ENCODE results near the gene GRK3.

GRK3 gene

DNA sequence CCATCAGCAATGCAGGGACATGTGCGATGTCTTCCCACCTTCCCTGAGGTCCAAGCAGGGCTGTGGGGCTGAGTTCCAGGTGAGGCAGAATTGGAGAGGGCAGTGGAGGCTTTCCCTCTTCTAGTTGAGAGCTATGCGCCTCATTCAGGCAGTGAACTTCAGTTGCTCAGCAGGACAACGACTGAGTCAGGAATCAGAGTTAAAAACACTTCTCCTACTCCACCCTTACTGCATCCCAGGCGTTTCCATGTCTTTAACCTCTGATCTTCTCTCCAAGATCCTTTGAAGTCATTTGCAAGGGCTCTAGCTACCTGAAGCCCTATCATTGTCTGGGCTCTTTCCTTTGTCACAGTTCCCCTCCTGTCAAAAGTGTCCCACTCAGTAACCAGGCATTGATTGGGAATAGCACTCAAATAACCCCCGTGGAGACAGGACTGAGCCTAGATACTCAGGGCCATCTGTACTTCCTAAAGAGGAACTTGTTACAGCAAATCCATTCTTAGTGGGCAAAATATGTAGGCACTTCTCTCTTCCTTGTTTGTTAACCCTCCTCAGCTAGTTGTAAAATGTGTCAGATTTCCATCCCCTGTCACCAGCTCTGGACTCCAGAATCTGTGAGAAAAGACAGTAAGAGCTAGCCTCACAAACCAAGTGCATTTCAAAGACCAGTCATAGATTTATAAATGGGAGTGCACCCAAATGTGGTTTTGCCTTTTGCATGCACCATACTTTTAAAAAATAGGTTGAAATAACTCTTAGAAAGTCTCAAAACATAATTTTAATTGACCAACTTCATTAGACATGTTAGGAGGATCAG is 105.0 kb downstream of the GRK3 start:
- no peak for DNase-seq

DNA sequence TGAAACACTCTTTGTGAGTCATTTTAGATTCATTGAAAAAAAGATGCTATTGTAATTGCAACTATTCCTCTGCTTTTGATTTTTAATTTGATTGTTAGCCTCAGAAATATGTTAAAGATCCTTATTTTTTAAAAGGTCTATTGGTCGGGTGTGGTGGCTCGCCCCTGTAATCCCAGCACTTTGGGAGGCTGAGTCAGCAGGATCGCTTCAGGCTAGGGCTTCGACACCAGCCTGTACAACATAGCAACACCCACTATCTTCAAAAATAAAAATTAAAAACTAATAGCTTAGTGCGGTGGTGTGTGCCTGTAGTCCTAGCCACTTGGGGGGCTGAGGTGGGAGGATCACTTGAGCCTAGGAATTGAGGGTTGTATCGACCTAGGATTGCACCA is 105.6 kb downstream of the GRK3 start:
- DNase-seq: no peak

DNA sequence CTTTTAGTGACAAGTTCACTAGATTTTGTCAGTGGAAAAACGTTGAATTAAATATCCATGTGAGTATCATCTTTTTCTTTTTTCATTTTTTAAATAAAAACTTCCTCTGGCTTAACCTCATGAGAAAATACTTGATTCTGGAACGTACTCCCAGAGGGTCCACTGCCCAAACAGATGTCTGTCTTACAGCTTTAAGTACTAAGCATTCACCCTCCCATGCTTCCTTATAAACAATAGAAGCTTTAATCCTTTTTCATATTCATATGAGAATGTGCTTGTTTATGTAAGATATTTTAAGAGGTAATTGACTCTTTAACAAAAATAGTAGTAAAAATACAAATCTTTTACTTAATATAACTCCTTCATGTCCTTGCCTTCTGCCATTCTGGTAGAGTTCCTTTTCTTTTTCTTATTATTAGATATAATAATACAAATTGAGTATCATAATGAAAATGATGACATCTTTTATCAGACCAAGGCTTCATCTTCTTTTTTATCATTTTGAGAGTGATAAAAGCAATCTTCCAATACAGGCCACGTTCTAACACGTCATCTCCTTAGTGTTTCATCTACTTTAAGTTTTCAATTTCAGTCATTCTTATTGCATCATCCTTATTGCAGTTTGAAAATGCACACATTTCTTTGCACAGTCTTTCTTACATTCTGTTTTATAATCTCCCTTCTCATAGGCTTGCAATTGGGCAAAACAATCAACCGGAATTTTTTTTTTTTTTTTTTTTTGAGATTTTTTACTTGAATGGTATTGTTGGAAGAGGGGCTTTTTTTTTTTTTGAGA is 108.0 kb downstream of the GRK3 start:
- no peak for DNase-seq

DNA sequence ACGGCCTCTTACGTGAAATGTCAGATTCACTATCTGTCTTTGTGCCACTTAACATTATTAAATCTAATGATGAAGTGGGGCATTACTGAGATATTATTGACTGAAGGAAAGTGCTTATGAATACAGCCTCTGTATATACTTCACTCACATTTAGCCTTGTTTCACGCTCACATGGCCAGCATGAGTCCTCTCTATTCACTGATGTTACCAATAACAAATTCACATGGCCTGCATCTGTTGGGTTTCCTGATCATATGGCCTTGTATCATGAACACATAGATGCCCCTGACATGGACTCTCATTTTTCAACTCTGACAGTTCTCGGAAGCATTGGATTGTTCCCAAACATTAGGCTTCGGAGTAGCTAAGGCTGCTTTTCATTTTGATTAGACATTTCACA is 109.2 kb downstream of the GRK3 start:
- no peak for DNase-seq

DNA sequence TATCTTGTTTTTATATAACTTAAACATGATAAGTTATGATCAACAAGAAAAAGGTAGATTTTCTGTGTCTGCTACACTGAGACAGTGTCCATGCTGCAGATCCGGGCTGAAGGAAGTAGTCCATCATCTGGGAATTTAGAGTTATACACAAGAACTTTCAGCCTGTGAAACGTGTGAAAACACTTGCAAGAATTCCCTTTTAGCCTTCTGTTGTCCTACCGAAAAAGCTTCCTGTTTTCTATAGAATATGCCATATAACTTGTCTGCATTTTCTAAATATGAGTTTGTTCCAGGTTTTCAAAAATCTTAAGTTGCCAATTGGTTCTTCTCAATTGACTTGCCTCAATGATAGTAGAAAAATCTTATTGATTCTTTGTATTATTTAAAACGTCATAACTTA is 113.2 kb downstream of the GRK3 start:
- DNase-seq: no peak

DNA sequence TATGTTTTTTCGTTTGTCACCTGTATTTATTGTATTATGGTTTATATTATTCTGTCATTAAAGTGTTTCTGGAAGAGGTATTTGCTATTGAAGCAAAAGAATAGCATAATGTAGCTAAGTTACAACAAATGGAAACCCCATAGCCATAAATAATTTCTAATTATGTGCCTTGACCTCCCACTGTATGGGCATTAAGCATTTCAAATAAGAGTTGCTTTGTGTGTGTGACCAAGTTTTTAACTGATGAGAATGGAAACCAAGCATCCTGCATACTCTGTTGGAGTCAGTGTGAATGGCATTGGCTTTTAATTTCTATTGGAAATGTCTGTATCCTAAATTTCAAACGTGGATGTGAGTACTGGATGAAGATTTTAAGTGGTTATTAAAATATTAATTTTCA is 115.6 kb downstream of the GRK3 start:
- DNase-seq: no peak

DNA sequence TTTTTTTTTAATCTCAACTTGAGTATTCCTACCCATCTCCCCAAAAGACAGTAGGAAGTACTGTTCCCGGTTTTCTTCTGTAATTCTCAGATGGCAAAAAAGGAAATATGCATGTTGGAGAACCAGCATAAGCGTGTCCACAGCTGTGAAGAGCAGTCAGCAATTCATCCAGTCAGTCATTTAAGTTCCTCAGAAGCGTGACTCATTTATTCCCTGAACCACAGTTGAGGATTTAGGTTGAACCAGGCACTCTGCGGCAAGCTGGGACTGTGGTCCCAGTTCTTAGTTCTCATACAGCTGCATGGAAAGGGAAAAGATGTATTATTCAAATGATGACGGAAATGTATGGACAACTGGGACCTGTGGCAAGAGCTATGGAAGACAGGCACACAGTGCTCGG is 116.5 kb downstream of the GRK3 start:
- no peak for DNase-seq

DNA sequence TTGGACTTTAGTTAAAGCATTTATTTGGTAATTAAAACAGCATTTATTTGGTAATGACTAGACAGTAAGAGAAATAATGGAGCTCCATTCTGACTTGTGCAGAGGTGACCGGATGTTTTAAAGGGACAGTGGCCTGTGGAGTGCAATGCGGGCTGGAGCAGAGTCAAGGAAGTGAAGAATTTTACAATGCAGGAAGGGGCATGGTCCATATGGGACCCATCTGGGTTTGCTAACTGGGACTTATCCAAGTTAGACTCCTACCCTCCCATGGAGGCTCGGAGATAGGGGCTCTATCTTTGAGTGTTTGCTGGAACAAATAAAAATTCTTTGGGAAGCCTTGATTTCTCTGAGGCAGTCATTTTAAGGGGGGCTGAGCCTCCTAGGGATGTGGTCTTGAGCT is 117.6 kb downstream of the GRK3 start:
- DNase-seq: no peak

DNA sequence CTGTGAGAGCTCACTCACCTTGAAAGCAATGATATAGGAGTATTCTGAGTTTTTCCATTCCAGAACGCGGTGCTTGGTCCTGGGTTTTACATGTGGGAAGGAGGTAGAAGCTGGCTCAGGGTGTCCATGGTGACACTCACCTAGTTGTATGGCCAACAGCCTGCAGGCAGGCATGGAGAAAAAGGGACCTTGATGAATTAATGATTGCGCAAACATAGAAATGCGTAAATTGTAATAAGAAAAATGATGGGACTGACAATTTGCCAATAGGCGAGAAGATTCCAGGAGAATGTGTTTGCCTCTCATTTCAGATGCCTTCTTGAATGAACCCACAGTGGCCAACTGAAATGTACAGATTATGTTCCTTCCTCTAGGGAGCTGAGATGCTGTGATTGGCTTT is 124.2 kb downstream of the GRK3 start:
- DNase-seq: no peak

DNA sequence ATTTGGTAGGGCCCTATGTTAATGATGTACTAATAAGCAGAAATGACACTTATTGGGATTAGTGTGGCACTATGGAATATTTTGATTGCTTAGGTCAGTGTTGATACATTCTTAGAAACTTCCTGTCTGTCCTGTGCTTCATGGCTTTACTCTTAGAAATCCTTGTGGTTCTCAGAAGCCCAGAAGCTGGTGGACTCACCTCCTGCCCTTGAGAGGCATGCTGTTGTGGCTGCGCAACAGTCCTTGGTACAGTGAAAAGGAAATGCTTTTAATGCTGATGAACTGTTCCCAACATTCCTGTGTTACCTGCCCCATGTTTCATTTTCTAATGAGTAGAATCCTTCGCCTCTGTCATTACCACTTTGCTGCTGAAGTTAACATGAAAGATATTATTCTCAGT is 125.2 kb downstream of the GRK3 start:
- DNase-seq: no peak

DNA sequence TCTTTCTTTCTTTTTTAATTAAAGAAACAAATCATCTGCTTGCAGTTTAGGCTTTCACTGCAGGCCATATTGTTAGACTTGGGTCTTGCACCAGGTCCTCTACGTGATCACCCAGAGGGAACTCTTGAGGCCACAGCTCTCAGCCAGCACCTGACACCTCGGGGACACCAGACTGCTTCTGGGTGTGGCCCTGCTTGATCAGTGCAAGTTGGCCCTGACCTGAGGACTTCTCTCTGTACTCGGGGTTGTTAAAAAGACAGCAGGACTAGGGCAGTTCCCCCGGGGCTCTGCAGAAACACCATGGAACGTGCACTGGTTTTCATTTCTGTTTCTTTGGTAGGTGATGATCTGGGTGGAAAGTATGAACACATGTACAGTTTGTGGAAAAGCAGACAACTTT is 126.3 kb downstream of the GRK3 start:
- DNase-seq: no peak

DNA sequence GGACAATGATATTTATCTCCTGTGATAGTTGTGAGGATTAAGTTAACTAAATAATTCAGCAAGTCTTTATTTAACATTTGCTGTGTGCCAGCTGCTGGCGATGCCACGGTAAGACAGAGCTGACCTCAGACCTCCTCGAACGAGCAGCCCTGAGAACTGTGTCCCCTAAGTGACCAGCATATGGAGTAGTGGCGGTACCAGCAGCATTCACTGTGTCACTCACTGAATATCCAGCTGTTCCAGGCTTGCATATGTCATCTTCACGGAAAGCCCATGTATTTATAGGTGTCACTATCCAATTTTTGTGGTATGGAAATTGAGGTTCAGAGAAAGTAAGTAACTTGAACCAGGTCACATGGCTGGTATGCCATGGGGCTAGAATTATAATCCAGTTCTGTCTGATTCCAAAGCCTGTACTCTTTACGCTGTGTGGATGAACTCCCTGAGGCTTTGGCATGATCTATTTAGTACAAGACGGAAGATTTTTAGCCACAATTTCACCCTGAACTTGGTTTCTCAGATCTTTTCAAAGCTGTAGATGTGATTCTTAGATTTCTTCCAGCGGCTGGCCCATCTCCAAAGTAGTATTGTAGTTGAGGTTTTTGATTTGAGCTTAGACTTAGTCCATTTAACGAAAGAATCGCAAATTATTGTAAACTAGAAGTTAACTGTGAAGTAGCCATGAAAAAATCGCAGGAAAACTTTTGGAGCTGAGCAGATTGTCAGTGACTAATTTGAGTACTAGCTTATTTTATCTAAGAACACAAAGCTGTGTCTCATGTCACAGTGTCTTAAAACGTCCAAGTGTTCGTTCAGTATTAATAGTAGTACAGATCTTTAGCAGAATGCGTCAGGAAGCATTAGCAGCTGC is 128.2 kb downstream of the GRK3 start:
- no peak for DNase-seq

DNA sequence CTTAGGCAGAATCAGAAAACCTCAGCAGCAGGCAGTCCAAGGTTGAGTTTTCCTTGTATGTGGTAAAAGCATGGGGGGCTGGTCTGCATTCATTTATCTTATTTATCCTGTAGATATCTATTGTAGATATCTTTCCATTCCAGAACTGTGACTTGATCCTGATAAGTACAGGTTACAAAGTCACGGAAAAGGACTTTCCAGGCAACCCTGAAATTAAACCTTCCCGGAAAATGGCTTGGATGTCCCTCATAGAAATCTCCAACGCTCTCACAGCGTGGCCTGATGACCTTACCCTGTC is 128.7 kb downstream of the GRK3 start:
- no peak for DNase-seq

DNA sequence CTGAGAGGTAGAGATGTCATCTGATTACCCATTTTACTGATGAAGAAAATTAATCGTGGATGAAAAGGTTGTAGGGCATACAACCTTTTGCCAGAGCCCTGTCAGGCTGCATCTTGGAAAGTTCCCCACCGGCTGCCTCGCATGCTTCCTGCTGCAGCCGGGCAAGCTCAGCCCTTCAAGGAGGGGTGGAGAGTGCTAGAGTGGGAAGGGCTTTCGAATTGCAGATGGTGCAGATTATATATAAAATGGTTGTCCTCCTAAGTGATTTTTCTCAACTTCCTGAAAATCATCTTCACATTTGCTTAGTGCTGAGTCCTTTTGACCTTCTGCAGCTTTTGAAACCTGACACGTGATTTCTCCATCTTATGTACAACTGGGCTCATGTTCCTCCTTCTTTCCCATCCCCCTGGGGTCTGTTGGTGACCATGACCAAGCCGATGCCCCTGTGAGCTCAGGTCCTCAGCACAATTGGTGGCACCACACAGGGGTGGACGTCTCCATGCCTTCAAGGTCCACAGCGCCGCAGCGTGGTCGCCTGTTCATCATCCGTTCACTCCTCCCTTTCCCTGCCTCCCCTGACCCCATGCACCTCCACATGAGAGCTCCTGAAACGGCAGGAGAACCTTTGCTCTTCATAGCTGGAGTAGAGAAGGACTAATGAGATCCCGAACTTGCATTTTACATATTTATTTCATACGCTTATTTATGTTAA is 129.9 kb downstream of the GRK3 start:
- DNase-seq: no peak

DNA sequence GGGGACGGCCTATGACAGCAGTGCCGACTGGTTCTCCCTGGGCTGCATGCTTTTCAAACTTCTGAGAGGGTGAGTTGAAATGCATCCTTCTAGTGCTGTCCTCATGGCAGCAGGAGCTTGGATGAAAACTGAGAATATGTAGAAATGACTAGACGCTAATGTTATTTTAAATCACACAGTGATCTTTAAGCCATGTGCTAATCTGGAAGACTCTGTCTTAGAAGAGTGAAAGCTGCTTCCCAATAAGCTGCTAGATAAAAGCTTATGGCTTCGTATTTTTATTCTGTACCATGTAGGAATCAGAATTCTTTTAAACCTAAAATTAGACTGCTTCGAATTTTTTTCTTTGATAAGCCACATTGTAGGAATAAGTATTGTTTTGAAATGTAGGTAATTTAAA is 130.7 kb downstream of the GRK3 start:
- DNase-seq: no peak

DNA sequence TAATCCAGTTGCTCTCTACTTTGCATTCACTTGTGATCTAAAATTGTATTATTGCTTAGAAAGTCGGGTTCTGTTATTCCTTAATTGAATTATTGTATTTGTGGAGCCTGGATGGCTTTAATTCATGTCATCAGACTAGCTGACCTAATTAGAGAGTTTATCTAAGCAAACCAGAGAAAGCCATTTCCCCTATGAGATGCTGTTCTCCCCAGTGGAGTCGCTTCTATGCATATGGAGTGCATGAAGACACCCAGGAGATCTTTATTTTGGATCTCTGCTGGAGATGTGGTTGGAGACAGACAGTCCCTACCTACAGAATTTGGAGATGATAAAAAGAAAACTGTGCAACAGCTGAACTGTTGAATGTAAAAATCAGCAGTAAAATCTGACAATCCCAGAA is 132.3 kb downstream of the GRK3 start:
- DNase-seq: no peak

DNA sequence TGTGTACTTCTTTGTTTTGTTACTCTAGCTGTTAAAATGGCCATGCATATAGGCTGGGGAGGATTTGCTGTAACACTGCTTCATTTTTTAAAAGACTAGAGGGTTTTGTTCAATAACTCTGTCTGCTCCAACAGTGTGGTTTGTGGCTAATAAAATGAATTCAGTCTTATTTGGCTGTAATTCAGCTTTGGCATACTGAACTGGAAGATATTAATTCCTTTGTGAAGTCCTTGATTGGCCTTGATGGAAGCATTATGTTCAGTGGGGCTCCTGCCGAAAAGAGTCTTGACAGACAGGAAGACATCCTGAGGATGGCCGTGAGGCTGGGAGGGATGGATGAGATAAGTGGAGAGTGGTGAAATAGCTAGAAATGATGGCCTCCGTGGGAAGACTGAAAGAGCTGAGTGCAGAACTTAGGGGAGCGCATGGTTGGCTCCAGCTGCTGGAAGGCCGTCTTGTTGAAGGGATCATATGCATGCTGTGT is 132.7 kb downstream of the GRK3 start:
- no peak for DNase-seq

DNA sequence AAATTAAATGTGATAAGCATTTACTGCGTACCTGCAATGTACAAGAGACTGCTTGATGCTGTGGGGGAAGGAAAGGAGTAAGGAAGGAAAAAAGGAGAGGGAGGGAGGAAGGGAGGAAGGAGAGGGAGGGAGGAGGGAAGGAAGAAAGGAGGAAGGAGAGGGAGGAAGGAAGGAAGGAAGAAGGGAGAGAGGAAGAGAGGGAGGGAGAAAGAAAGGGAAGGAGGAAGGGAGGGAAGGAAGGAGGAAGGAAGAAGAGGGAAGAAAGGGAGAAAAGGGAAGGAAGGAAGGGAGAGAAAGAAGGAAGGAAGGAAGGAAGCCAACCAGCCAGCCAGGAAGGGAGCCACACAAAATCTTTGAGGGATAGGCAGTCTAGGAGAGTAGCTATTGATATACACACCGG is 133.5 kb downstream of the GRK3 start:
- no peak for DNase-seq

DNA sequence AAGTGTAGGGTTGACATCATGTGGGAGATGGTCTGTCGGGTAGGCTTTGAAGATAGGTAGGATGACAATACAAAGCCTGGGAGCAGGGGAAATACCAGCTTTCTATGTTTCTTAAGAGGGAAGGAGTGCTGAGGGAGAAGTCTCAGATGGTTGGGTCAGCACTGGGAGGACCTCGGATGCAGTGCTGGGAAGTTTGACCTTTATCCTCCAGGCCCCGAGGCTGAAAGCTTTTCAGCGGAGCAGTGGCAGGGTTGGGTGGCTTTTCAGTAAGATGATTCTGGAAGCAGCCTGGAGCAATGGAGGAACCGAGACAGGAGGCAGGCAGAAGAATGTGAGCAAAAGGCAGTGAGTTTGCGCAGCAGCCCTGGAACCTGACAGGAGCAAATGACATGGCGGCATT is 134.0 kb downstream of the GRK3 start:
- DNase-seq: no peak

DNA sequence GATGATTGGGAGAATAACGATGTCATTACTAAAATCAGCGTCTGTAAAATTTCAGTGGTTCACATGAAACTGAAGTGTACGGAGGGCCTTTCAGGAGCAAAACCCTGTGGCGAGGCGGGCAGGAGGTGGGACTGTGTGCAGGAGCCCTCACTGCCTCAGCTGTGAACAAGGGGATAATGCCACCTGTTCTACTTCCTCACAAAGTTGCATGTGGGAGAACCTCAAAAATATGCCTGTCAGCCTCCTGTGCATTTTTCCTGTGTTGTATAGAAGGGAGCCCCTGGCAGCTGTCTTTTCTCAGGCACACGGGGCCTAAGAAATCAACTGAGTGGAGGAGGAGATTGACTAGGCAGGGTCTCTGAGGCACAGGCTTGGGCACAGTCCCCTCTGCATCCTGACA is 134.5 kb downstream of the GRK3 start:
- DNase-seq: no peak

DNA sequence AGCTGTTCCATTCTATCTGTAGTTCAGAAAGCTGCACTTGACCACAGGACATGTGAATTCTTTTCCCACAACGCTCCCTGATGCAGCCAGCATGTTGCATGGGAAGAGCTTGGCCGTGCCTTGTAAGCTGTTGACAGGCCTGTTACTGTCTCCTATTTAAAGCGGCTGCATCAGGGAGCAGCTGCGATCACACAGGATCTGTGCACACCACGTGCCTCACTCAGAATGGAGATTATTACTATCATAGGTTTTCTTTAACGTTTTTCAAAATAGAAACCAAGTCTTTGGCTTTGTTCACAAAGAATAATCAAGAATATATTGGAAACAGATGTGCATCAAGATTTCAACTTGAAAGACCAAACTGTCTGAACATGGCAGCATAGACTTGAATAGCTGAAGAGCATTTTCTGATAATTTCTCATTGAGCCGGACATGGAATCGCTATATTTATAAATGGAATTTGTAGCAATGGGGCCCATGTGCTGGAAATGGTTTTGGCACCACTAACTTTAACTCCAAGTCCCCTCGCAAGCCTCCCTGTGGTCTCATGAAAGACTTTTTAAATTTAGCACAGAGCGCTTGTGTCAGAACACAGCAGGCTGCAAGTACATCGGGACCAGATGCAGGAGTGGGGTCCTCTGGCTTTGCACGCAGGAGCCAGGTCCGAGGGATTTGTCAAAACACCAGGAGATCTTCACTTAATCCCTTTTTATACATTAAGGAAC is 136.7 kb downstream of the GRK3 start:
- DNase-seq: no peak

DNA sequence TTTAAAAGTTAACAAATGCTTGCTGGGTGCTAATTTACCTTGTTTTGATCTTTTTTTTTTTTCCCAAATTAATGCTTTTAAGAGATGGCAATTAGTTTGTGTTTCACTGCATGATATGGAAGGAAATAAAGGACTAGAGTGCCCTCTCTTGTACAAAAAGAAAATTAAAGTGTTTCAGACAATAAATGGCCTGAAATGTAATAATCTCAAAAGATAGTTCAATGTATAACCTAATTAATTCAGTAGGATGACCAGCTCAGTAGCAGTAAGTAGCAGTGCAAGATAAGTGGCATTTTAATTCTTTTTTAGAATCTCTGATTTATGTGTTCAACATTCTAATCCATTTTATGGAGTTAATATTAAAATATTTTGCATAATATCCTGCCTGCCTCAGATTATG is 137.6 kb downstream of the GRK3 start:
- DNase-seq: no peak

Data from activated T-cell treated with anti-CD3 and anti-CD28 coated beads, Interleukin-2, amount 50 U/mL, for 1 hour (primary cell).